Activated gamma-delta T cell treated with anti-CD3 and anti-CD28 coated beads, Interleukin-2, amount 50 U/mL, for 16 hours (primary cell): ENCODE results near the gene KRT85.
A peak's percentile ranks its signal among the peaks of the same experiment; 100 is the strongest.

Source experiments
- DNase-seq: peaks from one replicate; pipeline ENCODE4 v3.0.0-alpha.2; 2020; ENCODE audit warnings: low read depth

The KRT85 gene

DNA sequence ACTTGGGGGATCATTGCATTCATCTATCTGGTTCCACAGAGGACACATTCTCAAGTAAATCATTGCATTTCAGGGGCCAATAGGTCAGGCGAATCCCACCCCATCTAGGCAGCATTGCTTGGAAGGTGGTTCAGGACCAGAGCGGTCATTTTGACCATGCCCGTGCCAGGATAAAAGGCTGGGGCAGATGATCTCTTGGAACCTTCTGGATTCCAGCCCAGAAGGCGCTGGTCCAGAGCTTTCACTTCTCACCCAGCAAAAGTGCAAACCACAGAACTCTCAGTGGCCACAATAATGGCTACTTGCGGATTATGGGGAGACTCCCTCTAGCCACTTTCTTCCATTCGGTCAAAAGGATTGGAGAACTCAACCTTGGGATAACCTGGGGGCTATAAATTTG, 595 bp upstream of the KRT85 start:
- no peak for DNase-seq

DNA sequence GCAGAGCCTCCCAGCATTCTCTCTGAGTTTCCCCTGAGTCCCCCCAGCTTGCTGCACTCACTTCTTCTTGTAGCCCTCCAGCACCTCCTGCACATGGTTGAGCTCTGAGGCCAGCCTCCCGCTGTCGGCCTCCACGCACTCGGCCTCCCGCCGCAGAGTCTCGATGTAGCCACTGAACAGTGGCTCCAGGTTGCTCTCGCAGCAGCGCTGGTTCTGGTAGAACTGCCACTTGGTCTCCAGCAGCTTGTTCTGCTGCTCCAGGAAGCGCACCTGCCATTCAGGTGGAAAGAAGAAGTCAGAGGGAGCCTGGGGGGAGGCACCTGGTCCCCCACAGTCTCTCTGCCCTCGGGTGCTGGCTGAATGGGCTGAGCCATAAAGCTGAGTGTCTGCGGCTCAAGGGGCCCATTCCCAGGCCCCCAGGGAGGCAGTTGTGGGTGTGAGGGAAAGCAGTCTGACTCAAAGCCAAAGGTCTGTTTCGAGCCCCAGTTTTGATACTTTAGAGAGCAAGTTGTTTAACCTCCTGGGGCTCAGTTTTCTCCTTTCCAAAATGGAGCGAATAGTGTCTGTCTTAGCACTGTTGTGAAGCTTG, 2.3 kb downstream of the KRT85 start:
- no peak for DNase-seq

DNA sequence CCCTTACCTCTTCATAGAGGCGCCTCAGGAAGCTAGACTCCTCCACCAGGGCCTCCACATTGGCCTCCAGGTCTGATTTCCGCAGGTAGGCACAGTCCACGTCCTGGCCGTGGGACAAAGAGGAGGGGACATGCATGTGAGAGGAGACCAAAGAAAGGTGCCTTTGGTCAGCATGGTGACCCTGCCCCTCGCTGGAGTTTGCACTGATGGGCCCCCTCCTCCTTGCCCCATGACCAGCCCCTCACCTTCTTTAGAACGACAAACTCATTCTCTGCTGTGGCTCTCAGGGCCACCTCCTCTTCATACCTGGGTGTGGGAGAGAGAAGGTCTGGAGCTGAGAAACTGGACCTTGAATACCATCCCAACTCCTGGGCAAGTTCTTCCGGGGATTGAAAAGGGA, 3.2 kb downstream of the KRT85 start:
- no peak for DNase-seq

- no peak for DNase-seq
Observed at GRCh38 chr12:52363111-52363679, 4.1 kb downstream of the KRT85 start.

- no peak for DNase-seq
Observed at GRCh38 chr12:52362118-52362726, 5.1 kb downstream of the KRT85 start.

GRCh38 chr12:52361553-52361952, 5.7 kb downstream of the KRT85 start:
- no peak for DNase-seq

- no peak for DNase-seq
Observed at GRCh38 chr12:52360663-52361271, 6.5 kb downstream of the KRT85 start.

DNA sequence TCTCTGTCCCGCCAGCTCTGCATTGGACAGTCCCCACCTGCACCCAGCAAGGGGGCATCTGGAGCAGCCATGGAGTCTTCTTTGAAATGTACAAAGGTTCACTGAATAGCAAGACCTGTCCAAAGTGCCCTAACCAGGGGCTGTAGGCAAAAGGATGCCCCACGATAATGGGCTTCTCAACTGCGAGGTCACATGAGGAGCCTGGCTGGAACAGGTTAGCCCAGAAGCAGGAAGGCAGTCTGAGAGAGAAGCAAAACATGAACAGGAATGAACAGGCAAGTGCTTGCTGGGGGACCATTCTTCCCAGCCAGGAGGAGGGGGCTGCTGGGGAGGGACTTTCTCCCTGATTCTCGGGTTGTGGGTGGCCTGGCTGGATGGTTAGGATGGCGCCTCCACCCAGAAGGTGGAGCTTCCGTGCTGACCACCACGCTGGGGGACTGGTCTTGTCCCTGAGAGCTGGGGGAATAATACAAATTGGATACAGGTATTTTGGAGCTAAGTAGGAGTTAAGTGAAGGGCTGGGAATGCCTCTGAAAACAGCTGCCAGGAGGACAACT, 7.1 kb downstream of the KRT85 start:
- no peak for DNase-seq

- no peak for DNase-seq
Observed at GRCh38 chr12:52359621-52360061, 7.6 kb downstream of the KRT85 start.

- no peak for DNase-seq
Observed at GRCh38 chr12:52358575-52359350, 8.5 kb downstream of the KRT85 start.

- no peak for DNase-seq
Observed at GRCh38 chr12:52356762-52357580, 10.3 kb downstream of the KRT85 start.

DNA sequence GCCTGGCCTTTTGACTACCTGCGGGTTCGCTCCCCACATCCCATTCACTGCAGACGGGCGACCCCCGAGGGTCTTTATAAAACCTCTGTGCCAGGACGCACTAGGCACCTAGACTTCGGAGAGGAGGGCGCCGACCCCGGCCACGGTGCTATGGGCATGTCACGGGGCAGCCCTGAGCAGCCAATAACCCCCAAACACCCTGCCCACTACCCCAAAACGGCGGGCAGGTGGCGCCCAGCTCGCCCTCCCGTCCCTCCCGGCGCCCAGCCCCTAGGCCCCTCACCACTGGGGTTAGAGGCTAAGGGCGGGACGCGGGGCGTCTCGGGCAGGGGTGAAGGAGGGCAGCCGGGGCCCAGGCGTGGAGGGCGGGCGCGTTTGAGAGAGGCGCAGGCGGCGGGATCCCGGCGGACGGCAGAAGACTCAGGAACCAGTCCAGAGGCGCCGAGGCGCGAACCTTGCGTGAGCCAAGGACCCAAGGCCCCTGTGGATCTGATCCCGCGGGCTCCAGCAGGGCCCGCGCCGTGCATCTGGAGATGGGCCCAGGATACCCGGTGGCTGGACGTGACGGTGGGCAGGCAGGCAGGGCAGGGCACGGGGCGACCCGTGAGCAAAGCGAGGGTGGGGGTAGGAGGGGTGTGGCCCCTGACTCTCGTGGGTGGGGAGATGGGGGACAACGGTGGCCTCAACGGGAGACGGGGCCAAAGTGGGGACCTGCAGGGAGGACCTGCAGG, 11.1 kb downstream of the KRT85 start:
- DNase-seq, result no peak

GRCh38 chr12:52355176-52355575, 12.1 kb downstream of the KRT85 start:
- DNase-seq, result no peak

- no peak for DNase-seq
Observed at GRCh38 chr12:52354200-52354599, 13.1 kb downstream of the KRT85 start.

- DNase-seq, result no peak
Observed at GRCh38 chr12:52353766-52354165, 13.5 kb downstream of the KRT85 start.

DNA sequence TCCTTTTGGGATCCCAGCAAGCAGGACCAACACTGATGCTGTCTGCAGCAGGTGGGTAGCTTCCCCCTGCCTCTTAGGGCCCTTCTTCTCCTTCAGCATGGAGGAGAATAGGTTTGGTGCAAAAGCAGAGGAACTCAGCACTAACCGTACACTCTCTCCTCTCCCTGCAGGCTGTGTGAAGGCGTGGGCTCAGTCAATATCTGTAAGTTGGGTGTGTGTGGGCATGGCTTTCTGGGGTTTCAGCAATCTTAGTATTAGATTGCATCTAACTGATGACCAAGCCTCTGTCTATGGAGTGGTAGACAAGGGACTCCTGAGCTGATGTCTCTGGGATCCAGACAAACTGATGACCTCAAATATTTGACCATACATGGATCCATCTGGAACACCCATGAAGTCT, 14.3 kb downstream of the KRT85 start:
- DNase-seq, result no peak

- DNase-seq, result peak; percentile 40
Observed at GRCh38 chr12:52351196-52352059, 15.9 kb downstream of the KRT85 start.

DNA sequence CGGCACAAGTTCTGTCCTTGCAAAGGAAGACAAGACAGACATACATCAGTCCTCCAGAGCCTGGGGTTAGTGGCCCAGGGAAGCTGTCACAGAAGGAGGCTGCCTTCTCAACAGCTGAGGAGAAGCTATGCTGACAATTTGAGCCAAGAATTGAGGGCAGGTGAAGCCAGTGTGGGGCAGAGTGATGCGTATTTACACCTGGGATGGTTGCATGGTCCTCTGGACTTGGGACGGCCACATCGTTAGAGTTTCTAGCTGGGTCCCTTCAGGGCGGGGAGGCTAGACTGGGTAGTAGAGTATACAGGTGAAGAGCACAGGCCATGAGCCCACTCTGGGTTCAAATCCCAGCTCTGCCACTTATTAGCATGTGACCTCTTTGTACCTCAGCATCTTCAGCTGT, 16.5 kb downstream of the KRT85 start:
- no peak for DNase-seq

GRCh38 chr12:52350021-52350620, 17.2 kb downstream of the KRT85 start:
- DNase-seq, result no peak
